GM12874 (cell line): ENCODE measurements around the gene CTRL.

Experiments used
- TF ChIP-seq, protein P1 (sequence below): IDR thresholded peaks from 2 replicates; pipeline ENCODE4 v1.5.1; 2011; ENCODE audit warnings: low read depth, mild to moderate bottlenecking, control low read depth, low read length, moderate library complexity; ENCODE audit not compliant: insufficient read depth

CTRL gene

DNA sequence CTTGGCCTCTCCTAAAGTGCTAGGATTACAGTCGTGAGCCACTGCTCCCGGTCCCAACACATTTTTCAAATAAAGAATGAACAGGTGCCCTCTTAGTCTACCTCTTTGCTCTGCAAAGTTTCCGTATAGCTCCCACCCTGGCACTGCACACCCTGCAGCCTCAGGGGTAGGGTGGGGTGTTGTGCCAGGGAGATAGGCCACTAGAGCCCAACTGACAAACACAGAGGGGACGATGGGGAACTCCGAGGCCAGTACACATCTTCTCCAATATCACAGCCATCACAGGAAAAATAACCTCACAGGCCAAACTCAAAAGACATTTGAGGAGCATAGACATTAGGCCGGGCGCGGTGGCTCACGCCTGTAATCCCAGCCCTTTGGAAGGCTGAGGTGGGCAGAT is 39.4 kb upstream of the CTRL start:
- TF ChIP-seq, protein P1, sequence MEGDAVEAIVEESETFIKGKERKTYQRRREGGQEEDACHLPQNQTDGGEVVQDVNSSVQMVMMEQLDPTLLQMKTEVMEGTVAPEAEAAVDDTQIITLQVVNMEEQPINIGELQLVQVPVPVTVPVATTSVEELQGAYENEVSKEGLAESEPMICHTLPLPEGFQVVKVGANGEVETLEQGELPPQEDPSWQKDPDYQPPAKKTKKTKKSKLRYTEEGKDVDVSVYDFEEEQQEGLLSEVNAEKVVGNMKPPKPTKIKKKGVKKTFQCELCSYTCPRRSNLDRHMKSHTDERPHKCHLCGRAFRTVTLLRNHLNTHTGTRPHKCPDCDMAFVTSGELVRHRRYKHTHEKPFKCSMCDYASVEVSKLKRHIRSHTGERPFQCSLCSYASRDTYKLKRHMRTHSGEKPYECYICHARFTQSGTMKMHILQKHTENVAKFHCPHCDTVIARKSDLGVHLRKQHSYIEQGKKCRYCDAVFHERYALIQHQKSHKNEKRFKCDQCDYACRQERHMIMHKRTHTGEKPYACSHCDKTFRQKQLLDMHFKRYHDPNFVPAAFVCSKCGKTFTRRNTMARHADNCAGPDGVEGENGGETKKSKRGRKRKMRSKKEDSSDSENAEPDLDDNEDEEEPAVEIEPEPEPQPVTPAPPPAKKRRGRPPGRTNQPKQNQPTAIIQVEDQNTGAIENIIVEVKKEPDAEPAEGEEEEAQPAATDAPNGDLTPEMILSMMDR: no peak

DNA sequence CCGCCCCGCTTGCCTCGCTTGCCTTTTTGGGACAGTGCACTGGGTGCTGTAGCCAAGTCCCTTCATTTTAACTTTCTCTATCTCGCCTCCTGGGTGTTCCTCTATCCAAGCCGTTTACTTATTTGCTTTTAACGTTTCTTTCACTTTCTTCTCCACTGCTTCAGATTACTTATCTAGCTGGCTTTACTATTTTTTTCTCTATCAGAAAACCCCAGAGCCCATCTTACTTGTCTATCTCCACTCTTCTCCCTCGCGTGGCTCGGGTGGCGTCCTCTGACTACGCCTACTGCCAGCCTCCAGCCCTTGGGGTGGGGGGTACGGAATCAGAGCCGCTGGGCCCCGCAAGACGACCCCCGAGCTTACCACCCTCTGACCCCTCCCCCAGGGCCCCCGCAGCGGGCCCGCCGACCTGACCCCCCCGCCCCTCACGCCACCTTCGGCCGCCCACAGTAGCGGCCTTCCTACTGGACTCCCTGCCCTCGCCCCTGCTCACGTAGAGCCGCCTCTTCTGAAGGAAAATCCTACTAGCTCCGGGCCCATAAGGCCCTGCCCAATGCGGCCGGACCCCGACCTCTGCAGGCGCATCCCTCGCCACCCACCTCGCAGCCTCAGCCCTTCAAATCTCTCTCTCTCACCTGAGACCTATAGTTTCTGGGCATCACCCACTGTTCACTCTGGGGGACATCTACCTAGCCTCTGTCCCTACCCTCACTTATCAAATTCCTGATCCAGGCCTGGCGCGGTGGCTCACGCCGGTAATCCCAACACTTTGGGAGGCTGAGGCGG is 37.8 kb upstream of the CTRL start:
- TF ChIP-seq, protein P1: no peak

DNA sequence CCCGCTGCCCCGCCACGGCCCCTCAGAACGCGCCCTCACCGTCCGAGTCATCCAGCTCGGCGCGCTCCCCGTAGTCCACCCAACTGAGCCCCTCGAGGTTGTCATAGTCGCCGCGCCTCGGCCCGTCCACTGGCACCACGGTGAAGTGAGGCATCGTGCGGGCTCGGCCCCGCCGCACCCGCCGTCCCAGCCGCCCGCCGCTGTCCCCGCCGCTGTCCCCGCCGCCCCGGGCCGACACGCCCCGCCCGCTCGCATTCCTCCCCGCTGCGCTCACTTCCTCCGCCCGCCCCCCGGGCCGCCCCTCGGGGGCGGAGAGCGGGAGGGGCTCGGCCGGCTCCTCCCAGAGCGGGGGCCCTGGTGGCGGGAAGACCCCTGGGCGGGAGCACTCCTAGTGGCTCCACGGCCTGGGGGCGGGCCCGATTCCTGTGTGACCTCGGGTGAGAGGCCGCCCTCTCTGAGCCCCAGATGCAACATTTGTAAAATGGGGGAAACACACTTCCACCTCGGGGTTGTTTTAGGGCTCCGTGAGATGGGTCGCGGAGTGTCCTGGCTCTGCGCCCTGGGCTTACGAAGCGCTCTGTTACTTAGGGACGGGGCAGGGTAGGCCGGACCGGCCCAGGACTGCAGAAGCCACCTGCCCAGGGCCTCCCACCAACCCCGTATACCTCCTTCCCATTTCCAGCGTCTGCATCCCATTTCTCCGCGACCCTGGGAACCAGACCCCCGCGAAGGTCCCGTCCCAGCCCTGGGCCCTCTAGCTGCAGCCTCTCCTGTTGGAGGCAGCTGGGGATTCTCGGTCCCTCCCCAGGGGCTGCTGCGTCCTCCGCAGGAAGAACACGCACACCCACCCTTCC is 37.0 kb upstream of the CTRL start, which contains the start of gene SLC12A4:
TSS of gene SLC12A4 (minus strand) at position 238 of the 854 bp plus-strand sequence. CDS start at position 154, 84 bp downstream.
- TF ChIP-seq, protein P1: no peak

DNA sequence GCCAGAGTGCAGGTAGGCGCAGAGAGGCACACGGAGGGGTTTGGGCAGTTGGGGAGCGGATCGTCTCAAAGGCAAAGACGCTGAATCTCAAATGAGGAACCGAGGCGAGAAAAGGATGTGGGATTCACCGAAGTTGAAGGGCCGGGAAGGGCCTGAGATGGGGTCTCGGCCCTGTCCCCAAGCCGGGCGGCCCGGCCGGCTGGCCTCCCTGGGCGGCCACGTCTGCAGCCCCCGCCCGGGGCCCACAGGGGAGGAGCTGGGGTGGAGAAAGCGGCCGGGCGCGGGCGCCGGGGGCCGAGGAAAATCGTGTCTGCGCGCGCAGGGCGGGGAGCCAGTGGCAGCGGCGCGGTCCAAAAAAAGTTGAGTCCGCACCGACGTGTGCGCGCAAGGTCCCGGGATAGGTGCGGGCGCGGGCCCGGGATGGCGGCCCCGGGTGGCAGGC is 36.3 kb upstream of the CTRL start:
- TF ChIP-seq, protein P1: no peak

DNA sequence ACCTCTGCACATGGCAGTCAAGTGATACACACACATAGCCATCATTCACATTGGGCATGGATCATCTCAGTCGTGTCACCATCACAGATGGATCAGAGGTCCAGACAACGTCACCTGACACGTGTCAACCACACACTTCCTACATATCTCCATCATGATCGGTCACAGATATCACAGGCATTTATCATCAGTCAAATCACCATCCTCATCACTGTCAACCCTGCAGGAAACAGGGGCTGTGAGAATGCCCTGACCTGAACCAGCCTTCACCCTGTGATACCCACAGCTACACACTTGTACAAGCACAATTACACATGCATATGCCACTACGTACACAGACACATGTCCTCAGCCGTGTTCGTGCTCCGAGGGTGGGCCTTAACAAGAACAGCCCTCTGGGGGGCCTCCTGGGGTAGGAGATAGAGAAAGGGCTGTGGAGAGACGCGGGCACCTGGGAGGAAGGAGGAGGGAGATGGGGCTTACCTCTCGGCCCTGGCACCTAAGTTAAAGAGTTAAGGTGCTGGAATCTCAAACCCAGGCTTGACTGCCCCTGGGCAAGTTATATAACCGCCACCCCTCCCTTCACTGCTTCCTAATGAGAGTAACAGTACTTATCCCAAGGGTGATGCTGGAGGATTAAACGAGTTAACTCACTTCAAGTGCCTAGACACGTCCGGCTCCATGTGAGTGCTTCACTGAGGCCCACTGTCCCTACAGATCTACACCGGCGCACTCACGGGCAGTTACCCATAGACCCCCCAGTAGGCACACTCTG is 35.7 kb upstream of the CTRL start:
- TF ChIP-seq, protein P1: no peak

DNA sequence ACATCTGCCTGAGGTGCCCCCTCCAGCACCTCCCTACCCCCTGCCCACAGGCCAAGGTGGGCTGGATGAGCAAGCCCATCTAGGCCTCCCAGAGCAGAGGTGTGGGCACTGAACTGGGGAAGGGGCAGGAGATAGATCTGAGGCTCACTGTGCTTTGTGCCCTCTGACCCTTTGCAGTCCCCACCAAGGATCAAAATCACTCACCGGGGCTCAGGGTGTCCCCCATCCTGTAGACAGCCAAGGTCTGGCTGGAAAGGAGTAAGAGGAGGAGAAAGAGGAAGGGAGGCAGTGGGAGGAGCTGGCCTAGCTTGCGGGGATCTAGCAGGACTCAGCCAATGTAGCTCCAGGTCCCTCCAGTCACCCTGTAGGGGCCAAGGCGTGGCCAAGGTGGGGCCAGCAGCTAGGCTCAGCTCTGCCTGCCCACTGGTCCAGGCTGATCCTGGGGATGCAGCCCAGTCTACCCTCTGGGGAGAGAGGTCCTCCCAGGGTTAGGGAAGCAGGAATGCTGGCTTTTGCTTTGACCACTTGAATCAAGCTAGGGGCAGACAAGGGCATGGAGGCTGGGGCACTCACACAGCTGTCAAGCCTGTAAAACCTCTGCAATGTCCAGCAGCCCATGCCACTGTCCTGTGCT is 35.0 kb upstream of the CTRL start:
- TF ChIP-seq, protein P1: no peak
